Amniotic epithelial cell (primary cell): ENCODE results near the gene ARTN.

Experiments
- DNase-seq: peaks from one replicate; pipeline ENCODE4 v3.0.0-alpha.2; 2010; ENCODE audit warnings: low read depth

ARTN gene

GRCh38 chr1:43985984-43986595 is 52.5 kb downstream of the ARTN start:
- no peak for DNase-seq

GRCh38 chr1:43986712-43987111 is 53.1 kb downstream of the ARTN start:
- DNase-seq: no peak
